GM18517 (cell line): ENCODE results near the gene HOXB5.

Experiments used
- ATAC-seq: cut with Tn5 transposase; IDR thresholded peaks from one replicate; pipeline ENCODE4 v1.9.1; 2021; ENCODE audit warnings: mild to moderate bottlenecking, moderate library complexity; ENCODE audit not compliant: unreplicated experiment

HOXB5 gene

DNA sequence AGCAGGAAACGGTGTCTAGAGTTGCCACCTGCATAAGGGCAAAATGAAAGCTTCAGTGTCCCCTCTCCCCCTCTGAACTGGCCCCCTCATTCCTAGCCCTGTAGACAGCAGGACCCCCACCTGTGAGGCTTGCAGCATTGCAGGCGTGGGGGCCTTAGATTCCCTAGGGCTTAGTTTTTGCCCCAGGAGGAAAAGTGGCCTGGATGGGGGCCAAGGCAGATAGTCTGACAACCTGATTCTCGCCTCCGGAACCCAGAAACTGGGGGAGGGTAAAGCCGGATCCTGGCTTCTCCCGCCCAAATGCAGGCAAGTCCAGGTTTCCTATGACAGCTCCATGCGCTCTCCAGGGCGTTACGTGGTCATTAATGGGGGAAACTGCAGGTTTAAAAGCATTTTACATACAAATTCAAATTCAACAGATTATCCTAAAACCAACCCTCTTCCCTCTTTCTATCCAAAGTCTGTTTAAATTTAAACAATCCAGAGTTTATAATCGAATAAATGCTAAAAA is 11.9 kb upstream of the HOXB5 start:
- ATAC-seq = no peak

DNA sequence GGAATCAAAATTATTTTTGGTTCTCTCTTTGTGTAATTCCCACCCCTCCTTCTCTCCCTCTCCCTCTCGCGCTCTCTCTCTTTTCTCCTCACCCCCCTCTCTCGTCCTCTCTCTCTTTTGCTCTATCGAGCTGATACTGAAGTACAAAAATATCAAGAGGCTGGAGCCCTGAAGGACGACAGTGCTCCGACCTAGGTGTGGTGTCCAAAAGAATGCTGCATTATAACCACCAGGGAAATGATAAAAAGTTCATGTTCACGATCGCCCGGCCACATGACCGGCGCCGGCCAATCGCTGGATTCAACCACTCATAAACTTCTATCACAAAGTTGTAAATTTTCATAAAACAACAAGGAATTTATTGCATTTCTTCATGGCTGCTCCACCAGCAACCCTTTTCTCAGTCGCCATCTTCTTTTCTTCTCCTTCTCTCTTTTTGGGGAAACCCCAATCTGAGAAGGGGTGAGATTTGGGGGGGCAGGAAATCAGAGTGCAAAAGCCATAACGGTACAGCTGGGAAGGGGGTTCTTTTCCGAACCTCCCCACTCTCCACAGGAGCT is 11.3 kb upstream of the HOXB5 start, which contains the start of gene HOXB6:
Gene HOXB6 (minus strand): TSS at position 217 of the 560 bp plus-strand sequence. CDS start 6,836 bp downstream, outside the sequence.
- ATAC-seq = no peak

DNA sequence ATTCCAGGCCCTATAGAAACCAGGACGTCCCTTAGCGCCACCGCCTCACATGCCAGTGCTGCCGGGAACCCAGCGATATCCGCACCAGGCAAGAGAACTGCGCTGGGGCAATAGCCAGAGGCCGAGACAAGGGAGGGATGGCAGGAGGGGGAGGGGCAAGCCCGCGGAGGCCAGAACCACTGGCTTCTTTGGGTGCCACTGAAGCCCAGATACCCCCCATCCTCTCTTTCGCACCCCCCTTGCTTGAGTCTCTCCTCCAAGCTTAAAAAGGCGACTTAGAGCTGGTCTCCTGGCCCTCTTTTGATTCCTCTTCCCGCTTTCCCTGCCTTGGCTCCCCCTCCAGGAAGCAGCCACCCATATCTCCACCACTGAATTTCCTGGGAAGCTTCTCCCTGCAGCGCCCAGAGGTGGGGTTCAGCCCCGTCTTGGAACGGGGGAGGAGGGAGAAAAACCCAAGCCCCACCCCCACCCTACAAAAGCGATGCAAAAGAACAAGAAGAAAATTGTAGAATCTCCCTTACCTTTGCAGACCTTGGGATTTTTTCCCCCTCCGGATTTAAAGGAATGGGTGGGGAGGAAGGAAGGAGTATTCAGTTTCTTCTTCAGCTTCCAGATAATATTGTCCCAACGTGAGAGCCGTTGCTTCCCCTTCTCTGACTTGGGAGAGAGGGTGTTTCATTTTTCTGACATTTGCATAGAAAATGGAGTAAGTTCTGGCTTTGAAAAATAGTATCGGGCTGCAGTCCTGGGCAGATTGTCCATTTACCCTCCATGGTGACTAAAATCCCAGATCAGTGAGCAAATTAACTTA is 10.6 kb upstream of the HOXB5 start:
- no peak for ATAC-seq

DNA sequence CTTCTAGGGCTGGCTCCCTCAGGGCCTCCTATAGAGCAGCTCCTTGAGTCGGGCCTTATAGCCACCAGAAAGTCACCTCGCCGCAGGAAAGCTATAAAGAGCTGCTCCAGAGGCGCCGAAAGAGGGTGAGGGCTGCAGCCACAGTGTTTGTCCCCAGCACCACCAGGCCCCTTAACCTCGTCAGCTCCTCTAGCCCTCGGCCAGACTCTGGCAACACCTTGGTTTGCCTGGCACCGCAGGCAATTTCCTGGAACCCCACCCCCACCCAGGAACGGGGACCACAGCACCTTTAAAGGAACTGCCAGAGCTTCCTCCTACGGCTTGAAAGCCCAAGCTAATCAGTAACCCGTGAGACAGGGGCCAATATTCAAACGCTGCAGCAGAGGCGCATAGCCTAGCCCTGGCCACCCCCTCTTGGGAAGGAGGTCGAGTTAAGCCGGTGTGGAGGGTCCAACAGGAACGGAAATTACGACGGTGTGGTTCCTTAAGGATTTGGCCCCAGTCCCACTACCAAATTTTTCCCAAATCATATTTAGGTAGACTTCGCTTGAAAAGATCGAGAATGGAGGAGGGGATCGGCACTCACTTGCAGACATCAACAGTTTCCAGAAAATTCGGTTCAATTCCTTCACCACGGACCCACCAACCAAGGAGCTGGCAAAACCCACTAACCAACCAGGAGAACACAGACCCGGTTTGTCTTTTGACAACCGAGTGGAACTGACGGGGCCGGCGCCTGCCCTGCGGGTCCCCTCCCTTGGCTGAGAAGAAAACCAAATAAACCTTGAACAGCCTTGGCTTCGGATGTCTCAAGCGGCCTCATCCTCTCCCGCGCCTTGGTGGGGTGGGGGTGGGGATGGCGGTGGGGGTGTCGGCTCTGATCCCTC is 8.2 kb upstream of the HOXB5 start:
- no peak for ATAC-seq

DNA sequence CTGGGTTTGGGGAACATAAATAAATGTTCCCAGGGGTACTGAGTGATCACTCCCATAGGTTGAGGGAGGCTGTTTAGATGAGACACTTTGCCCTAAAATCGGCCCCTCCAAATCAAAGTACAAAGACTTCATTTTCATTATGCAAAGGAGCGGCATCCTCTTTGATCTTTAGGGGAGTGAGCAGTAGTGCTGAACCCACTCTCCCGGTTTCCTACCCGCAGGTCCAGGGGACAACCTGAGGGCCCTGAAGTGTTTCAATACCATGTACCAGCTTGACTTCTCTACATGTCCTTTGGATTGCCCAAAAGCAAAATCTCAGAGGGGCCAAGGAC is 7.6 kb upstream of the HOXB5 start:
- ATAC-seq = no peak

DNA sequence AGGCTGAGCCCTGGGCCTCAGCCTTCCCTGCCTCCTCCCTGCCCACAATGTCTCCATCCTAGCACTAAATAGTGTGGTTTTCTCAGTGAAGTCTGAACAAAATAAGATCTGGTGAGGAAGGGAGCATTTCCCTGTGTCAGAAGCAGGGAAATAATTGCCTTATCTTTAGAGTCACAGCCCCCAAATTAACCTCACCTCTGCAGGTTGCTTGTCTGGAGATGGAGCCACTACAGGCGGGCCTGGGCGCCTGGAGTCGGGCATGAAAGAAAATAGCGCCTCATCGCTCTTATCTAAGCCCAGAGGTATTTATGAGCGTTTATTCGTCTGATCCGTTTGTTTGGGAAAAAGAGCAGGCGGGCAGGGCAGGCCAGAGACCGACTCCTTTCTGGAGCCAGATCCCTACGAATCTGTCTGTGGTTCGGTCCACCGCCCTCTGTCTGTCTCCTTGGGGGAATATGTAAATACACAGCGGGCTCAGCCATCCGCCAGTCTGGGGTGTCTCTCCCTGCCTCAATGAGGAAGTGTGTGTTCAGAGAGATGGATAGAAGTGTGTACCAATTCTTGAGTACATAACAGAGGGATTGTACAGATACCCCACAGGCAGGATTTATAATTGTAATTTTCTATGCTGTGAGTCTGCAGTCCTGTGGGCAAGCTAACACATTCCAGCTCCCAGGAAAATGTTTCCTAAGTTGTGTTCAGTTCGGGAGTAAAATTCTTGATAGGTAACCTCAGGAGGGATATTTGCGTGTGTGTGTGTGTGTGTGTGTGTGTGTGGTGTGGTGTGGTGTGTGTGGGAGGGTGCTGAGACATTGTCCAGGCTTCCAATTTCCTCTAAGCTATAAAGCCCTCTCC is 6.9 kb upstream of the HOXB5 start:
- ATAC-seq = no peak

DNA sequence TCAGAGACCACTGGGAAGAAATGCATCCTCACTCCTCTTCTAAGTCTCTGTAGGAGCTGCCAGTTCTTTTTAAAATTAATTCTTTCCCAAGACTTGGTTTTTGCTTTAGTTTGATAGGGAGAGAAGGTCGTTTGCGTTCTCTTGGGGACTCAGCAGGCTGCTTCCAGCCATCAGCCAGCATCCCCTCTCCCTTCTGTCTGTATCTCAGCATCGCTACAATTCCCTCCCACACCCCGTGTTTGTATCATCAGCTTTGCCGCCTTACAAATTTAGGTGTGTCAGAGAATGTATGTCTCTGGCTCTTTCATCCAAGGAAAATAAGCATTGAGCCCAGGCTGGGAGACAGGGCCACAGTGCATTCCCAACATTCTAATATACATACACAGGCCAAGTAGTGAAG is 5.8 kb upstream of the HOXB5 start:
- ATAC-seq = no peak

DNA sequence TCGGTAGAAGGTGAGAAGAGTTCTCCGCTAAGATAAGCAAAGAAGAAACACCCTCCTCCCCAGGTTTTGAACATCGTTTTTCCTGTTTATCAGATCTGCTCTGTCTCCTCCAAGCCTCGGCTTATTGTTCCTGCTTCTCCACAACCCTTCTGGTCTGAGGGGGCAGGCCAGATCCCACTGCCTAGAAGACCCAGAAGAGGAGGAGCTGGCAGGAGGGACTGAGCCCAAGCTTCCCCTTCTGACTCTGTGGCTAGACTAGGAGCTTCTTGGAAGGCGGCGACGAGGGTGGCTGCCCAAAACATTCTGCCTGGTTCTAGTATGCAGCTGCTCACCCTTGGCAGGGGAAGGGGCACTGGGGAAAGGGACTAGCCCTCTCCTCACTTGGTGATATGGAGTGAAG is 5.2 kb upstream of the HOXB5 start:
- ATAC-seq = no peak

DNA sequence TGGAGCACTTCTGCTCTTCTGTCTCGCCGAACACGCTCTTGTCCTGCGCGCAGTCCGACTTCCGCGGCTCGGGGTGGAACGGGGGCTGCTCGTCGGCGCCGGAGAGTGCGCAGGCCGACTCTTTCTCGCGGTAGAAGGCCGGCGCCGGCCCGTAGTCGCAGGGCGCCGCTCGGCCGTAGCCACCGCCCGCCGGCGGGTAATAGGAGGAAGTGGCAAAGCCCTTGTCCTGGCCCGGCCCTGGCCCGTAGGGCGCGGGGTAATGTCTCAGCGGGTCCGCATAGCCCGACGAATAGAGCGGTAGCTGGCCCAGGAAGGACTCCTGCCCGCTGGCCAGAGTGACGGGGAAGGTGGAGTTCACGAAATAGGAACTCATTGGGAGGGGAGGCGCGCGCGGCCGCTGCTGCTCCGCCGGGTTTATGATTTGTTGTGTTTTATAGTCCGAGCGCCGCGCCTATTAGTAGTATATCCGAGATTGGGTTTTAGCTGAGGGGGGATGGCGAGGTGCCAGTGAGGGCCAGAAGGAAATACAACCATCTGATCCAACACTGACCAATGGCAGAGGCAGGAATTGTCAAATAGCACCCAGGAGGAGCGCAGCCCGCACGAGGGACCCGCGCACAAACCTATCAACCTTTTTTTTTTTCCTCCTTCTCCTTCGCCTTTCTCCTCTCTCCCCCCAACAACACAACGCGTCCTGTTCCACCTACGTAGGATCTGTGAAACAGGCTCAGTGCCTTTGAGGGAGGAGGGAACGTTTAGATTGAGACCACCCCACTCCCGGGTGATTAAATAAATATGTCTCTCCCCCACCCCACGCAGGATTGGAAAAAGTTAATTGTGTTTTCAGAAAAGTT is 4.4 kb upstream of the HOXB5 start:
- ATAC-seq = no peak

DNA sequence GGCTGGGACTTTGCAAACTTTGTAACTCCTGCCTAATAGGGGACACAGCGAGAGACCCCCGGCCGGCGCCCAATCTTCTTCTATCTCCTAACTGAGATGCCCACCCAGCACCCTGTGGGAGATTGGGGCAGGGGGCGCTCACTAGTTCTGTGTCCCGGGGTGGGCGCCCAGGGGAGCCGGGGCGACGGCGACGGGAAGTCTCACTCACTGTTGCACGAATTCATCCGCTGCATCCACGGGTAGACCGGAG is 3.9 kb upstream of the HOXB5 start:
- ATAC-seq = no peak

DNA sequence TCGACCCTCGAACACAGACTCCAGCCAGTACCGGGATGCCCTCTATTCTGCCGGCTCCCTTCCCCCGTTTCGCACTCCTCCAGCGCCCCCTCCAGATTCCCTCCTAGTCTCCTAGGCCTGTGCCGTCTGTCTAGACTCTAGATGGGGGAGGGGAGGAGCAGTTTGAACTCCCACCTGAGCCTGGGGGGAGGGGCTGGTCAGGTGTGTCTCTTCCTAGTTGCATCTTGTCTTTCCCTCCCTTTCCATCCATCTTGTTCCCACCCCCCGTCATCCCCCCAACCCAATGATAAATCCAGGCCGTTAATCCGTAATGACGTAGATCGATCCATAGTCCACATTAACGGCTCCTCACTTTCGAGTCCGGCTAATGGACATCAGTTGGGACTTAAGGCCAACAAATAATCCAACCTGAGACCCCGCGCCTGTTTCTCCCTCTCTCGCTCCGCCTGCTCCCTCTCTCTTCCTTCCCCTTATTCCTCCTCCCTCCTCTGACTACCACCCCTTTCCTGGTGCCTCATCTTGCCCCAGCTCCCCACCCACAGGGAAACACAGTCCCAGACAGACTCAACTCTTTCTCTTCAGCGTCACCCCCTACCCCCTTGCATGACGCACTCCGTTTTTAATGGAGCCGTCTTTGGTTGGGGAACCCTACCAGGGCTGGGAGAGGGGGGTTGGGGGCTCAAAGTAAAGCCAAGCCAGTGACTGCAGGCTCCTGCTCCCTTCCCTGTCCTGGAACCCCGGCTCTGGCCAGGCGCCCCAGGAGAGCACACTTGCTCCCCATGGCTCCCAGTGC is 3.4 kb upstream of the HOXB5 start:
- ATAC-seq = no peak

DNA sequence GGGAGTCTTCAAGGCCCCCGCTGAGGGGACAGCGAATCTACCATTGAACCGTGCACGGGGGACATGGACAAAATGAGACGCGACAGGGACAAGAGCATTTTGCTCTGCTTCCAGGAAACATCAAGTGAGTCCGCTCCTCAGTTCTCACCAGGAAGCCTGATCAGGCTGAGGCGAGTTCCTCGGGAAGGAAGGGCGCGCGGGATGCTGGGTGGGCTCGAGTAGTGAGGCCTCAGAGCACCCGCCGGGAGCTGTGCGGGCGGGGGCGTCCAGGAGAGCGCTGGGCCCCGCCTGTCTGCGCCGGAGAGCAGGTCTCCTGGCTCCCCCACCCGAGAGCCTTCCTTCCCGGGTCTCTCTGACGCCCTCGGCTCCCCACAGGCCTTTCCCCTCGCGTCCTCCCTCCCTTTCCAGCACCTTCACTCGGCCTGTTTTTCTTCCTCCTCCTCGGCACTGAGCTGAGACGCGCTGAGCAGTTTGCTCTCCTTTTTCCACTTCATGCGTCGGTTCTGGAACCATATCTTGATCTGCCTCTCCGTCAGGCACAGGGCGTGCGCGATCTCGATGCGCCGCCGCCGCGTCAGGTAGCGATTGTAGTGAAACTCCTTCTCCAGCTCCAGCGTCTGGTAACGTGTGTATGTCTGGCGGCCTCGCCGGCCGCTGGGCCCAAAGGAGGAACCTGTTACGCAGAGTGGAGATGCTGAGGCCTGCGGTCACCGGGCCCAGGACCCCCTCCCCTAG is 2.6 kb upstream of the HOXB5 start:
- ATAC-seq = no peak

DNA sequence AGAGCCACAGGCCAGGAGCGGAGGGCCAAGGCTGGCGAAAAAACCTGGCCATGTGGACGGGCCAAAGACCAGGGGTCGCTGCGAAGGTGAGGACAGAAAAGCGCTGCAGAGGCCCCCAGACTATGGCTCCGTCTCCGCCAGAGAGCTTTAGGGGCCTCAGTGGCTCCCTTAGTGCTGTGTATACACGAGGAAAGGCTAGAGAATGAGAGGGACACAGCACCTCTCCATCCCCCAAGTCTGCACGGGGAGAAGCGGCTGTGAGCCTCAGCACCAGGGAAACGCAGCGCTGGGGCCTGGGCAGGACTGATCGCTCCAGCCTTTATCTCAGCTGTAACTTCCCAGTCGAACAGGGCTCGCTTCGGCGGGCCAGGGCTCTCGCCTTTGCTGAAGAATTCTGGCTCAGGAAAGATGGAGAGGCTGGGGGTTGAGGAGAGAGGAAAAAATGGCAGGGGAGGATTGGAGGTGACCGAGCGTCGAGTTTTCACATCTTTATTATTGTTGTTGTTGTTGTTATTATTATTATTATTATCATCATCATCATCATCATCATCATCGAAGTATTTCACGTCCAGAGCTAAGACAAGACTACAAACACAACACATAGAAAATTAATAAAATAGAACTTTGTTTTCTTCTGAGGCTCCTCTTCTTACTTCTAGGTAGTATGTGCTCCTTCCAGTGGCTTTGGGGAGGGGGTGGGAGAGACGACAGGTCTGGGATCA is 1.9 kb upstream of the HOXB5 start:
- ATAC-seq = no peak

DNA sequence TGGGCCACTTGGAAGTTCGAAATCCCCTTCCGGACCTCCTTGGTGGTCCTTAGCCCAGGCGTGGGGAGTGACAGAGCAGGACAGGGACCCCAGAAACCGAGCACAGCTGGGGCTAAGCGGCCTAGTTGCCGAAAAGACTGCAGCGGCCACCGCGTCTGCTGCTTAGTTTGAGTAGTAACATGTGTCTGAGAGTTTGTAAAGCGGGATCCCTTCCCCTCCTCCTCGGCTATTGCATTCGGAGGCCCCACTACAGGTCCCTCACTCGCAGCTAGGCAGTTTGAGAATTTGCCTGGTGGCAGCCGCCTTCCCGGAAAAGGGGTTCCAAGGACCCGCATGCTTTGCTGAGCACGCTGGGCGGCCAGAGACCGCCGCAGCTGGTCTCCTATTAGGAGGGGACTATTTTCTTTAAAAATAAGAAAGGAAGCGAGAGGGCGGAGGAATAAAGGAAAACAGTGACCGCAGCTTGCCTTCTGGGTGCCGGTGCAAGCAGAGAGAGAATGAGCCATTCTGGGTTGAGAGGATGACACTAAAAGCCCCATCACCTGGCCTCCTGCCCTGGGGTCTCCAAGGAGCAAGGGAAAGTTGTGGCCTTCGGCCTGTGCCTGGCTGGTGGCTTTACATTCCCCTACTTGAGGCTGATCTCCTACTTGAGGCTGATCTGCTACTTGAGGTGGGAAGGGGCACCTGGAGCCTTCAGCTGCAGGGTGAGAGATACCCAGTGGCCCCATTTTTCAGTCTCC is 1.1 kb upstream of the HOXB5 start:
- no peak for ATAC-seq

DNA sequence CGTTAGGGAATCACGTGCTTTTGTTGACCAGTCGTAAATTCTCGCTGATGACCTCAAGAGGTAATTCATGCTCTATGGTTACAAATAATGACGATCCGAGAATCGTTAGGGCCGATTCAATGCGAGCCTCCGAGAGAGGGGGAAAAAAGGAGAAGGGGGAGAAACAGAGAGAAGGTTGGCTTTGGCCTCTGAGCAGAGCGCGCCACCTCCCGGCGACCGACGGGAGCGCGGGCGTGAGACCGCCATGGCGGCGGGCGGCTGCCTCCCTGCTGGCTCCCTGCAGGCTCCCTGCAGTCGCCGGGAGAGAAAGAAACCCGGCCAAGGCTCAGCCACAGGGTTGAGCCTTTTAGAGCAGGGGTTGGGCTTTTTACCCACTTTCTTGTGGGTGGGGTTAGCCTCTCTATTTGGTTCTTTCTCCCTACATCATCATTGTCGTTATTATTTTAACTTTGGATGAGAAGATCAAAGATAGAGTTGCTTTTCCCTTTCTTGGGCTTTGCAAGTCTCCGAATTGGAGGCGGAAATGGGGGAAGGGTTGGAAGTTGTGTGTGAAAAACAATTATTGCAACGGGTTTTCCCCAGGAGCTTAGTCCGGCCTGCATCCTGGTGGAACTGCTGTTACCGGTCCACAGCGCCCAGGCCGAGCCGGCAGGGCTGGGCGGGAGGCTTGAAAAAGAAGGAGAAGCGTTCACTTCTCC is 410 bp upstream of the HOXB5 start:
- peak; percentile 42 for ATAC-seq

DNA sequence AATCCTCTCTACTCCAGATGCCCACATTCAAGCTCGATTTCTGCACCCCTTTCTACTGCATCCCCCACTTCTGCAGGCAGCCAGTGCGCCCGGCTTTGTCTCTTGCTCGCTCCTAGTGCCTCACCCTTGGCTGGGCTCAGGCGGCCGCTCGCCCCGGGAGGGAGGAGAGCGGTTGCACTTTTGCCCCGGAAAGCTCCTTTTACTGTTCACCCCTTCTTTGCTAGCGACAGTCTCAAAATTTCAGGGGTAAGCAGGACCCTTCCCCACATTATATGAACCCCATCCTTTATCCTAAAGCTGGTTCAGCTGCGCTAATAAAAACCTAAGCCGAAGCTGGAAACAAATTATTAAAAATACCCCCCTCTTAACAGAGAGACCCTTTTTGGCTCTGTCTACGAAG is 1.0 kb downstream of the HOXB5 start:
- ATAC-seq = no peak

DNA sequence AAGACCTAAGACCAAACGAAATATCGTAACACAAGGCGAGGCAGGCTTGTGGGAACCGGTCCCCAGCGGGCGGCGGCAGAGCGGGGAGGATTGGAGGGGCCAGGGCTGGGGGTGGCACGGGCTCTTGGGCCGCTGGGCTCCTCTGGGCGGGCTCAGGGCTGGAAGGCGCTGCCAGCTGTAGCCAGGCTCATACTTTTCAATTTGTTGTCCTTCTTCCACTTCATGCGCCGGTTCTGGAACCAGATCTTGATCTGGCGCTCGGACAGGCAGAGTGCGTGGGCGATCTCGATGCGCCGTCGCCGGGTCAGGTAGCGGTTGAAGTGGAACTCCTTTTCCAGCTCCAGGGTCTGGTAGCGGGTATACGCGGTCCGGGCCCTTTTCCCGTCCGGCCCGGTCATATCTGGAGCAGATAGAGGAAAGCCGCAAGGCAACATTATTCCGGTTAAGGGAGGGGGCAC is 1.5 kb downstream of the HOXB5 start:
- no peak for ATAC-seq
